Measurements from ENCODE around the gene LMO1. TPM values are rescaled to one million over a fixed set of nuclear protein-coding genes. Genes with fewer than 3 reads are reported as not detected.

The LMO1 gene
- total RNA-seq, 1 experiment from 2014 or later: 0.27 TPM

DNA sequence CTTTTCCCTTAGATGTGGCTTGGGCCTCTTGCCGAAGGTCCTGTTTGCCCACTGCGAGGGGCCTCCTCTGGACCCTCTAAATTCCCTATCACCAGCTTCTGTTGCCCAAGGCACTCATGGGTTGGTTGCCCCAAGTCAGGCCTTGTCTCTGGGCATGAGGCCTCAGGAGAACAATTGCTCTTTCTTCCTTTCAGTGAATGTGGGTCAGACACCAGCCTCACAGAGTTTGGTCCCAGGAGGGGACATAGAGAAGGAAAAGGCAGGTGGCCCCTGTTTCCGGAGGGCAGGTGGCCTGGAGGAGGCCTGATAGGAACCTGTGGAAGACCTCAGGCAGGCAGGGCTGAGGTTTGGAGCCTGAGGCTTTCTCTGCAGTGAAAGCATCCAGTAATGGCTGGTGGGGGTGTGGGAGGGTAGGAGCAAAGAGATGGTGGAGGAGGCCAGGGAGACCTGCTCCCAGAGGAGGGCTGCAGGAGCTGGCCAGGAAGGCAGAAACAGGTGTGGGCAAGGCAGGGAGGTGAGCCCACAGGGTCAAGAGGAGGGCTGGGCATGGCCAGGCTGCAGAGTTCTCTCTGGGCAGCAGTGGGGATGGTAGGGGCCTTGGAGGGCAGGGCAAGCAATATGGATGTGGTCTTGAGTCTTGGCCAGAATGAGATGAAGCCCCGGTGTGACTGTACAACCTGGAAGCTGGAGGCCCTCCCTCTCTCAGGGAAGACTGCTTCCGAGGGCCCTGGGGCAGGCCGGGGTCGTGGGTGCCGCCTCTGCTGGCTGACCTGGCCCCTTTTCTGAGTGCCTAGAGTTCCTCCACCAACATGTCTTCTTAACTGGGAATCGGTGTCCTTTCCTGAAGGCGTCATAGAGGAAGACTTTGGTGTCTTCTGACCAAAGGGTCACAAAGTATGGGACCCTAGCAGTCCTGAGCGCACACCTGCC is 28.0 kb upstream of the LMO1 start:
- H4K20me1 ChIP-seq (ENCODE audit: insufficient read depth): no peaks in the 10 kb centered on the region
- ATAC-seq: no peak
- no peaks in the 10 kb centered on the region for H3K36me3 ChIP-seq (ENCODE audit: control insufficient read depth in 1 of 2, insufficient read depth in 2 of 2, low read length in 2 of 2)
- intact Hi-C loops (cut with micrococcal nuclease): no loop called here
- no peaks in the 10 kb centered on the region for H3K9me3 ChIP-seq (ENCODE audit: control insufficient read depth in 1 of 2, insufficient read depth in 1 of 2, low read depth in 1 of 2, low read length in 2 of 2)
- ChIA-PET RAD21 (ENCODE audit: low non-redundant PET in 1 of 2, low total read pairs in 2 of 2, uncharacterized antibody in 2 of 2, unreplicated experiment in 2 of 2) (no interaction called here), CTCF (no interaction called here), POLR2A (no interaction called here)
- BruUV-seq (replicated peaks): no TSS peak
- no peak overlapping the region for H3K4me2 ChIP-seq (ENCODE audit: low read length)
- H3K27ac ChIP-seq (ENCODE audit: low read depth, low read length): no peak overlapping the region
- no peaks in the 10 kb centered on the region for H3K9me2 ChIP-seq (ENCODE audit: insufficient read depth)
- H3K27me3 ChIP-seq (ENCODE audit: insufficient read depth, low read length): peaks cover 4% of the 10 kb centered on the region; the same call in 1 of the 2 replicates
- no peaks in the 10 kb centered on the region for H3K79me2 ChIP-seq (ENCODE audit: insufficient read depth, low read length)
- no peak for DNase-seq (ENCODE audit: low read depth, low spot score)
- H2AFZ ChIP-seq (ENCODE audit: low read depth, low read length, poor library complexity, severe bottlenecking): no peak overlapping the region
- no peak overlapping the region for H3K9ac ChIP-seq (ENCODE audit: low read length)
- H3K4me1 ChIP-seq (ENCODE audit: control insufficient read depth in 1 of 2, insufficient read depth in 2 of 2, low read length in 2 of 2): no peaks in the 10 kb centered on the region
- TF ChIP-seq, protein P1, sequence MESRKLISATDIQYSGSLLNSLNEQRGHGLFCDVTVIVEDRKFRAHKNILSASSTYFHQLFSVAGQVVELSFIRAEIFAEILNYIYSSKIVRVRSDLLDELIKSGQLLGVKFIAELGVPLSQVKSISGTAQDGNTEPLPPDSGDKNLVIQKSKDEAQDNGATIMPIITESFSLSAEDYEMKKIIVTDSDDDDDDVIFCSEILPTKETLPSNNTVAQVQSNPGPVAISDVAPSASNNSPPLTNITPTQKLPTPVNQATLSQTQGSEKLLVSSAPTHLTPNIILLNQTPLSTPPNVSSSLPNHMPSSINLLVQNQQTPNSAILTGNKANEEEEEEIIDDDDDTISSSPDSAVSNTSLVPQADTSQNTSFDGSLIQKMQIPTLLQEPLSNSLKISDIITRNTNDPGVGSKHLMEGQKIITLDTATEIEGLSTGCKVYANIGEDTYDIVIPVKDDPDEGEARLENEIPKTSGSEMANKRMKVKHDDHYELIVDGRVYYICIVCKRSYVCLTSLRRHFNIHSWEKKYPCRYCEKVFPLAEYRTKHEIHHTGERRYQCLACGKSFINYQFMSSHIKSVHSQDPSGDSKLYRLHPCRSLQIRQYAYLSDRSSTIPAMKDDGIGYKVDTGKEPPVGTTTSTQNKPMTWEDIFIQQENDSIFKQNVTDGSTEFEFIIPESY (IDR thresholded peaks at IDR 0.05; ENCODE audit: extremely low read depth, insufficient replicate concordance, low read length): no peak
- TF ChIP-seq EGR1 (IDR thresholded peaks at IDR 0.05; ENCODE audit: low read depth): no peak
- TF ChIP-seq SP1 (IDR thresholded peaks at IDR 0.05; ENCODE audit: low read depth): no peak
- no peak for TF ChIP-seq CTCF (IDR thresholded peaks at IDR 0.05 in 2 of 3, conservative IDR thresholded peaks at IDR 0.05 in 1 of 3; ENCODE audit: borderline replicate concordance in 1 of 3, insufficient read depth in 1 of 3, low read depth in 2 of 3, low read length in 2 of 3)
- no peak for TF ChIP-seq POLR2A (IDR thresholded peaks at IDR 0.05; ENCODE audit: borderline replicate concordance, extremely low read depth, insufficient read depth, insufficient read length)
- TF ChIP-seq, protein P2, sequence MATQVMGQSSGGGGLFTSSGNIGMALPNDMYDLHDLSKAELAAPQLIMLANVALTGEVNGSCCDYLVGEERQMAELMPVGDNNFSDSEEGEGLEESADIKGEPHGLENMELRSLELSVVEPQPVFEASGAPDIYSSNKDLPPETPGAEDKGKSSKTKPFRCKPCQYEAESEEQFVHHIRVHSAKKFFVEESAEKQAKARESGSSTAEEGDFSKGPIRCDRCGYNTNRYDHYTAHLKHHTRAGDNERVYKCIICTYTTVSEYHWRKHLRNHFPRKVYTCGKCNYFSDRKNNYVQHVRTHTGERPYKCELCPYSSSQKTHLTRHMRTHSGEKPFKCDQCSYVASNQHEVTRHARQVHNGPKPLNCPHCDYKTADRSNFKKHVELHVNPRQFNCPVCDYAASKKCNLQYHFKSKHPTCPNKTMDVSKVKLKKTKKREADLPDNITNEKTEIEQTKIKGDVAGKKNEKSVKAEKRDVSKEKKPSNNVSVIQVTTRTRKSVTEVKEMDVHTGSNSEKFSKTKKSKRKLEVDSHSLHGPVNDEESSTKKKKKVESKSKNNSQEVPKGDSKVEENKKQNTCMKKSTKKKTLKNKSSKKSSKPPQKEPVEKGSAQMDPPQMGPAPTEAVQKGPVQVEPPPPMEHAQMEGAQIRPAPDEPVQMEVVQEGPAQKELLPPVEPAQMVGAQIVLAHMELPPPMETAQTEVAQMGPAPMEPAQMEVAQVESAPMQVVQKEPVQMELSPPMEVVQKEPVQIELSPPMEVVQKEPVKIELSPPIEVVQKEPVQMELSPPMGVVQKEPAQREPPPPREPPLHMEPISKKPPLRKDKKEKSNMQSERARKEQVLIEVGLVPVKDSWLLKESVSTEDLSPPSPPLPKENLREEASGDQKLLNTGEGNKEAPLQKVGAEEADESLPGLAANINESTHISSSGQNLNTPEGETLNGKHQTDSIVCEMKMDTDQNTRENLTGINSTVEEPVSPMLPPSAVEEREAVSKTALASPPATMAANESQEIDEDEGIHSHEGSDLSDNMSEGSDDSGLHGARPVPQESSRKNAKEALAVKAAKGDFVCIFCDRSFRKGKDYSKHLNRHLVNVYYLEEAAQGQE (IDR thresholded peaks at IDR 0.05; ENCODE audit: low read depth): no peak
- TF ChIP-seq EZH2 (IDR thresholded peaks at IDR 0.05): no peak
- TF ChIP-seq SRF (IDR thresholded peaks at IDR 0.05; ENCODE audit: low read depth): no peak
- TF ChIP-seq POLR2AphosphoS5 (IDR thresholded peaks at IDR 0.05; ENCODE audit: low read depth, low read length): no peak
- no peak for TF ChIP-seq JUND (IDR thresholded peaks at IDR 0.05)
- TF ChIP-seq TCF7L2 (IDR thresholded peaks at IDR 0.05; ENCODE audit: borderline replicate concordance, extremely low read depth, insufficient read depth, insufficient read length): no peak
- no peak for TF ChIP-seq EZH2phosphoT487 (IDR thresholded peaks at IDR 0.05; ENCODE audit: borderline replicate concordance)
- no peak for TF ChIP-seq ATF3 (IDR thresholded peaks at IDR 0.05)
- no peak overlapping the region for H3K4me3 ChIP-seq (replicated peaks in 1 of 2; ENCODE audit: low read depth in 1 of 2, low read length in 2 of 2)

Measured in HCT116 (cell line).